Measurements from ENCODE around the gene PGGHG. TPM values are rescaled to one million over a fixed set of nuclear protein-coding genes. Genes with fewer than 3 reads are reported as not detected.
"Not testable (repeated sequence)": the region's sequence is repeated elsewhere in the genome, so short reads cannot be mapped to it uniquely, and the experiment has no call there.

The PGGHG gene
- total RNA-seq, 2 donors from 2014 or later = 10.6 to 12.9 TPM

DNA sequence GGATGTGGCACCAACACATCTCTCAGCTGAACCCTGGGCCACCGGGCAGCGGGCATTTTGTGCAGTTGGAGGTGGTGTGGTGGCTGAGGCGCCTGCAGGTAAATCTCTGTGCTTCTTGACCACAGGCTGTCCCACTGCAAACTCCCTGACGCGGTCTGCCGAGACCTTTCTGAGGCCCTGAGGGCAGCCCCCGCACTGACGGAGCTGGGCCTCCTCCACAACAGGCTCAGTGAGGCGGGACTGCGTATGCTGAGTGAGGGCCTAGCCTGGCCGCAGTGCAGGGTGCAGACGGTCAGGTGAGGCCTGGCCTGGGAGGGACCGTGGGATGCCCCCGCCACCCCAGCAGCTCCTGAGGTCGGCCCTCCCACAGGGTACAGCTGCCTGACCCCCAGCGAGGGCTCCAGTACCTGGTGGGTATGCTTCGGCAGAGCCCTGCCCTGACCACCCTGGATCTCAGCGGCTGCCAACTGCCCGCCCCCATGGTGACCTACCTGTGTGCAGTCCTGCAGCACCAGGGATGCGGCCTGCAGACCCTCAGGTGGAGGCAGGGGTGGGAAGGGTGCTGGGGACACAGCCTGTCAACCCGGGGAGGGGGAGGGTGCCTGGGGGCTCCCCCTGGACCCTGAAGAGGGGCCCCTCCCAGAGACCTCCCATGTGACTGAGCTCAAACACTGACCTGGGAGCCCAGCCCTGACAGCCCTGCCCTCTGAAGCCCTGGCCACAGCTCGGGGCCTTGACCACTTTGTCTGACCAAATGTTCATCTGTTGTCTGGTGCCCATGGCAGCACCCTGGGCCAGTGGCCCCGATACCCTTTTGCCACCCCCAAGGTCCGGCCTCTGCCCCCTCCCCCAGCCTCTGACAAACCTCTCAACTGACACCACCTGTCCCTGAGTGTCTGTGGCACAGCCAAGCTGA lies 4.6 kb upstream of the PGGHG start:
- DNase-seq = no peak
- Histone ChIP-seq H3K36me3 (no peaks in the 10 kb centered on the region), H3K4me3 (no peak overlapping the region), H3K9me3 (no peaks in the 10 kb centered on the region), H3K9ac (ENCODE audit: low read depth in 2 of 2, low read length in 2 of 2) (no peak overlapping the region), H3K4me1 (peaks cover 16% of the 10 kb centered on the region), H3K27ac (no peak overlapping the region), H3K27me3 (peaks cover 45% of the 10 kb centered on the region)
- TF ChIP-seq, protein P1, sequence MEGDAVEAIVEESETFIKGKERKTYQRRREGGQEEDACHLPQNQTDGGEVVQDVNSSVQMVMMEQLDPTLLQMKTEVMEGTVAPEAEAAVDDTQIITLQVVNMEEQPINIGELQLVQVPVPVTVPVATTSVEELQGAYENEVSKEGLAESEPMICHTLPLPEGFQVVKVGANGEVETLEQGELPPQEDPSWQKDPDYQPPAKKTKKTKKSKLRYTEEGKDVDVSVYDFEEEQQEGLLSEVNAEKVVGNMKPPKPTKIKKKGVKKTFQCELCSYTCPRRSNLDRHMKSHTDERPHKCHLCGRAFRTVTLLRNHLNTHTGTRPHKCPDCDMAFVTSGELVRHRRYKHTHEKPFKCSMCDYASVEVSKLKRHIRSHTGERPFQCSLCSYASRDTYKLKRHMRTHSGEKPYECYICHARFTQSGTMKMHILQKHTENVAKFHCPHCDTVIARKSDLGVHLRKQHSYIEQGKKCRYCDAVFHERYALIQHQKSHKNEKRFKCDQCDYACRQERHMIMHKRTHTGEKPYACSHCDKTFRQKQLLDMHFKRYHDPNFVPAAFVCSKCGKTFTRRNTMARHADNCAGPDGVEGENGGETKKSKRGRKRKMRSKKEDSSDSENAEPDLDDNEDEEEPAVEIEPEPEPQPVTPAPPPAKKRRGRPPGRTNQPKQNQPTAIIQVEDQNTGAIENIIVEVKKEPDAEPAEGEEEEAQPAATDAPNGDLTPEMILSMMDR (IDR thresholded peaks at IDR 0.05) = no peak
- intact Hi-C loops (cut with DNase I) = no loop called here

DNA sequence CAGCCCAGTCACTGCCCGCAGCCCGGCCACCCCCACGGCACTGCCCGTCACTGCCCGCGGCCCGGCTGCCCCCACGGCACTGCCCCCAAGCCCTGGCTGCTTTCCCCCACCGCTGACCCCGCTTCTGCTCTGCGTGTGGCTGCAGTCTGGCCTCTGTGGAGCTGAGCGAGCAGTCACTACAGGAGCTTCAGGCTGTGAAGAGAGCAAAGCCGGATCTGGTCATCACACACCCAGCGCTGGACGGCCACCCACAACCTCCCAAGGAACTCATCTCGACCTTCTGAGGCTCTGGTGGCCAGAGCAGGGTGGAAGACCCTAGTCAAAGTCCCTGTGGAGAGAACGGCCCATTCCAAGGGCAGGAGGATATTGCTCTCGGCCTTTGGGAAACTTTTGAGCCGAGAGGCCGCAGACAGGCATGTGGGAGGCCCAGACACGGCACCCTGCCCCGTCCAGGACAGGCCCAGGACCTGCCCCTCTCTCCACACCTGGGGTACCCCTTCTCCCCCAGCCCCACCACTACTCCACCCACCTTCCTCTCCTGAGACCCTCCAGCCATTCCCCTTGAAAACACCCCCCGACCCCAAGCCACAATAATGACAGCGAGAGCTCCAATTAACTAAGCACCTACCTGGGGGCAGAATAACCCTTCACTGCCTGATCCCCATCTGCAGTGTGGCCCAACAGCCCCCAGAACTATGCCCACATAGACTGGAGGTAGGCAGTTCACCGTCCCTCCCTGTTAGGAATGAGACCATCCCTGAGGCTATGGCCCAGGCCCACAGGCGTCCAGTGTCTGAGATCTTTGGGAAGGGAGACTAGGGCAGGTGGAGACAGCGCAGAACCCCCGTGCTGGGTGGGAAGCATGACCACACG lies 3.7 kb upstream of the PGGHG start:
- Histone ChIP-seq H3K9ac (ENCODE audit: low read depth in 2 of 2, low read length in 2 of 2) (no peak overlapping the region), H3K9me3 (no peaks in the 10 kb centered on the region), H3K4me3 (no peak overlapping the region), H3K36me3 (no peaks in the 10 kb centered on the region), H3K27ac (no peak overlapping the region), H3K4me1 (peaks cover 7% of the 10 kb centered on the region), H3K27me3 (peaks cover 36% of the 10 kb centered on the region)
- DNase-seq = no peak
- TF ChIP-seq, protein P1 (IDR thresholded peaks at IDR 0.05) = no peak
- intact Hi-C loops (cut with DNase I) = no loop called here

DNA sequence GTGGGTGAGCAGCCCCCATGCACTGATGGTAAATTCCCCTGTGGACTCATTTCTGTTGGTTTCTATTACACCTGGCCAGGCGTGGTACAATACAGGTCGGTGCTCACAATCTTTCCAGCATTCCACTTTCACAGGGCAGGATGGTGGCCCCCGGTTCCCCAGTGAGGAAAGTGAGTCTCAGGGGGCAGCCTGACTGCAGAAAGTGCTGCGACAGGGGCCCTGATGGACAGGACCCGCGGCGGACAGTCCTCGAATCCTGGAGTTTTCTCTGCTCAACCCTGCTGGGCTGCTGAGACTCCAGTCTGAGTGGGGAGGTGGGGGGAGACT lies 3.1 kb upstream of the PGGHG start:
- Histone ChIP-seq H3K9me3 (no peaks in the 10 kb centered on the region), H3K4me1 (peaks cover 4% of the 10 kb centered on the region), H3K9ac (ENCODE audit: low read depth in 2 of 2, low read length in 2 of 2) (no peak overlapping the region), H3K27ac (no peak overlapping the region), H3K4me3 (no peak overlapping the region), H3K36me3 (no peaks in the 10 kb centered on the region), H3K27me3 (peaks cover 30% of the 10 kb centered on the region)
- DNase-seq = no peak
- intact Hi-C loops (cut with DNase I) = no loop called here
- TF ChIP-seq, protein P1 (IDR thresholded peaks at IDR 0.05) = no peak

DNA sequence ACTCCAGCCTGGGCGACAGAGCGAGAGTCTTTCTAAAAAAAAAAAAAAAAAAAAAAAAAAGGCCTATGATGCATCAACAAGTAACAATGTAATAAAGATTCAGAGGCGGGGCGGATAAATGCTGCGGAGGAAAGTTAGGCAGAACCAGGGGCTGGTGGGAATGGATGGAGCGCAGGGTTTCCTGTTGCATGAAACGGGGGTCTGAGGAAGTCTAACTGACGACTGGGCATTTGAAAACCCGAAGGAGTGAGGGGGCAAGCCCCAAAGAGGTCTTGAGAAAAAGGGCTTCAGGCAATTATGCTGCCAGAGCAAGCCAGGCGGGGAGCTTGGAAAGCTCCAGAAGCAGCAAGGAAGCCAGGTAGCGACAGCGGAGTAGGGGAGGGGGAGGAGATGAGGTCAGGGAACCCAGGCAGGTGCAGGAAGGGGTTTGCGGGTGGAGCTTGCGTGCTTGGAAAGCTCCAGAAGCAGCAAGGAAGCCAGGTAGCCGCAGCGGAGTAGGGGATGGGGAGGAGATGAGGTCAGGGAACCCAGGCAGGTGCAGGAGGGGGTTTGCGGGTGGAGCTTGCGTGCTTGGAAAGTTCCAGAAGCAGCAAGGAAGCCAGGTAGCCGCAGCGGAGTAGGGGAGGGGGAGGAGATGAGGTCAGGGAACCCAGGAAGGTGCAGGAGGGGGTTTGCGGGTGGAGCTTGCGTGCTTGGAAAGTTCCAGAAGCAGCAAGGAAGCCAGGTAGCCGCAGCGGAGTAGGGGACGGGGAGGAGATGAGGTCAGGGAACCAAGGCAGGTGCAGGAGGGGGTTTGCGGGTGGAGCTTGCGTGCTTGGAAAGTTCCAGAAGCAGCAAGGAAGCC lies 1.7 kb upstream of the PGGHG start:
- DNase-seq; H3K36me3 ChIP-seq; intact Hi-C loops (cut with DNase I); H3K9me3 ChIP-seq; H3K27ac ChIP-seq; H3K4me3 ChIP-seq; H3K4me1 ChIP-seq: not testable (repeated sequence)
- Histone ChIP-seq H3K27me3 (peaks cover 17% of the 10 kb centered on the region), H3K9ac (ENCODE audit: low read depth in 2 of 2, low read length in 2 of 2) (peak overlapping the region in 1 of 2 donors; percentile 55)

DNA sequence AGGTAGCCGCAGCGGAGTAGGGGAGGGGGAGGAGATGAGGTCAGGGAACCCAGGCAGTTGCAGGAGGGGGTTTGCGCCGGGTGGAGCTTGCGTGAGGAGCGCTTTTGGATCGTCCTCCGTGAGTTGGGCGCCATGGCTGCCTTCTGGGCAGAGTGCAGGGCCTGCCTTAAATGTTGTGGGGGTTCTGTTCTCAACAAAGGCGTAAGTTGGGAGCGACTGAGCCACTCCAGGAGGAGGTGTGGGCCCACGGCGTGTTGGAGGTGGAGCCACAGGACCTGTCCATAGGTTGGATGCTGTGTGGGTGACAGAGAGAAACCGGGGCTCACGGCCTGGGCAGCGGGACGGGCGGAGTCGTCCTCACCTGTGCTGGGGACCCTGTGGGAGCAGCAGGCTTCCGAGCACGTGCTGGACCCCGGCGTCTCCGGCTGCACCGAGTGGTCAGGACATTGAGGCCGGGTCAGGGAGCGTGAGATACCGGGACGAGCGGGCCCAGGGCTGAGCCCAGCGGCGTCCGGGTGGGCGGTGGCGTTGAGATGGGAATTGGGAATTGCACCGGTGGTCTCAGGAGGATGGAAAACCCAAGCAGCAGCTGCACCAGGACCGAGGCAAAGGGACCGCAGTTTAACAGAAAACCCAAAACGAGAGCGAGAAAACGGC lies 977 bp upstream of the PGGHG start:
- H3K36me3 ChIP-seq = no peaks in the 10 kb centered on the region
- H3K27ac ChIP-seq = peak overlapping the region; percentile 44
- H3K4me1 ChIP-seq = no peaks in the 10 kb centered on the region
- DNase-seq = no peak
- TF ChIP-seq, protein P1 (IDR thresholded peaks at IDR 0.05) = no peak
- H3K4me3 ChIP-seq = peak overlapping the region; percentile 73
- no peaks in the 10 kb centered on the region for H3K9me3 ChIP-seq
- peak overlapping the region; percentile 76 to 77 for H3K9ac ChIP-seq (ENCODE audit: low read depth in 2 of 2, low read length in 2 of 2)
- peaks cover 9% of the 10 kb centered on the region for H3K27me3 ChIP-seq
- intact Hi-C loops (cut with DNase I) = no loop called here
